Stimulated activated CD8-positive, alpha-beta memory T cell treated with anti-CD3 and anti-CD28 coated beads, Interleukin-7, amount 100 ng/mL, for 1 hour (primary cell): Measurements from ENCODE around the gene KSR1.
"Not testable (repeated sequence)": the region's sequence is repeated elsewhere in the genome, so short reads cannot be mapped to it uniquely, and the experiment has no call there.

ENCODE experiments used
- DNase-seq, 2 donors: peaks; one replicate each; pipeline ENCODE4 v3.0.0-alpha.2; 2020; ENCODE audit warnings: low read depth in 2 of 2

The KSR1 gene

DNA sequence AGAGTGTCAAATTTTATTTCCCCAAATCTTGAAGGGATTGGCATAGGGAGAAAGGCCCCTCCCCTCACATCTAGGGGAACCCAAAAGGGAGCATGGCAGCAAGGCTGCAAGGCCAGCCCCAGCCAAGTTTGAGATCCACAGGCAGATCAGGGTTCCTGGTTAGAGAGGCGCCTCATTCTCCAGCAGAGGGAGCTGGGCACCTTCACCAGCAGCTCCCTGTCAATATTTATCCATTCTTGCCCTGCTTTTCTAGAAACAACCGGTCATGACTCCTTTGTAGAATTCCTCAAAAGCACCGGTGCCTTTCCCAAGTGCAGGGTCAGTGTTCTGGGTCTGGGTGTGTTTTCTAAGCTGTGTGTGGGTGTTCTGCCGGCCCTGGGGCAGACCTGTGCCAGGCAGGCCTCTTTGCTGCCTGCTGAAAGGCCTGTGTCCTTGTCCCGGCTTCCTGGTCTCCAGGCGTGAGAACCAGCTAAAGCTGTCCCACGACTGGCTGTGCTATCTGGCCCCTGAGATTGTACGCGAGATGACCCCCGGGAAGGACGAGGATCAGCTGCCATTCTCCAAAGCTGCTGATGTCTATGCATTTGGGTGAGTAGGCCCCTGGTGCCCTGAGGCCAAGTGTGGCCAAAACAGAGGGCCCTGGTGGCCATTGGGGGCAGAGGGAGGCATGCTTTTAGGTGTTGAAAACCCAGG is 153.5 kb downstream of the KSR1 start:
- DNase-seq = no peak

- DNase-seq = no peak
These were observed 154.0 kb downstream of the KSR1 start for GRCh38 chr17:27610304-27610677.

GRCh38 chr17:27612160-27612770 is 156.0 kb downstream of the KSR1 start:
- no peak for DNase-seq

DNA sequence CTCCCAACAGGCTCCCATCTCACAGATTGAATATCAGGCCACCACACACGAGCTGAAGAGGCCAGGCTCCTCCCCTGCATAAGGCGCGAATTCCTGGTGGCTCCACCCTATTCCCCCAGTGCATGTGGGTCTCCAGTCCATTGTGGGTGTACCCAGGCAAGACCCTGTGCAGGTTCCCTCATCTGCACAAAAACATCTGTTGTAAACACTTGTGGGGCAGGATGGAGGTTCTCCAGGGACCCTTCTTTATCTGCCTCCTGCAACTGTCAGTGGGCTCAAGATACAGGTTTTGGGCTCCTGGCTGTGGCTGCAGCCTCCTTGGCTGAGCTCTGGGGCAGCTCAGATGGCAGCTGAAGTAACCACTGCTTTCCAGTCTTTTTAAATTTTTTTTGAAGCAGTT is 157.2 kb downstream of the KSR1 start:
- no peak for DNase-seq

DNA sequence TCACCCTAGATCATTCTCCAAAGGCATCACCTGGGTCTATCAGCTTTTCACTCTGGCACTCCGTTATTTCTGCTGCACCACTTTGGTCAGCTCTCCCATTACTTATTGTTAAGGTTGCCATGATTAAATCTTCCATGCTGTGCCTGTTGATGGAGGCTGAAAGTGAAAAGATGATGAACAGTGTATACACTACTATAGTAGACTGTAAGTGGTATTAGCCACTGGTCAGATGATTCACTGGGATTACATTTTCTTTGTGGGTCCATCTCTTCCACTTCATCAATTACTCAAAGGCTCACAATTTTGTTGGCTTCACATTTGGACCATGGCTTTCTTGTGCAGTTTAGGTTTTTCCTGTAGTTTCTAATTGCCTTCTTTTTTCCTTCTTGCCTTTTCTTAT is 158.9 kb downstream of the KSR1 start:
- no peak for DNase-seq

- DNase-seq = no peak
These were observed 160.2 kb downstream of the KSR1 start for GRCh38 chr17:27616414-27616813.

- no peak for DNase-seq
These were observed 162.2 kb downstream of the KSR1 start for GRCh38 chr17:27618417-27618816.

GRCh38 chr17:27620721-27621120 is 164.5 kb downstream of the KSR1 start:
- DNase-seq = no peak

GRCh38 chr17:27621536-27621935 is 165.3 kb downstream of the KSR1 start:
- no peak for DNase-seq

- DNase-seq = no peak
These were observed 165.8 kb downstream of the KSR1 start for GRCh38 chr17:27621942-27622559.

DNA sequence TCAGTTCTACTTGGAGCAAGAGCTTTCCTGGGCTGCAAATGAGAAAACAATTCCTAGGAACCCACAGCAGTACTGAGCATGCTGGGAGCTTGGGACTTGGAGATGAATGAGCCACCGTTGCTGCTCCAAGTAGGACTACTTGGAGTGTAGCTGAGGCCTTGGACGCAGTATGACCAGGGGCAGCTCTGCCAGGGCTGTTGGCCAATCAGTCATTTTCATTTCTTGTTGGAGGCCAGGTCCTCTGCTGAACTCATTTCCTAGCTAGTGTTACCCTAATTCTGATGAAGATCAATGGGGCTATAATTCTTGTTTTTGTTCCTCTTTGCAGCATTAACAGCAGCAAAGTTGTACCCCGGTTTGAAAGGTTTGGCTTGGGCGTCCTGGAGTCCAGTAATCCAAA is 166.7 kb downstream of the KSR1 start:
- no peak for DNase-seq

- DNase-seq = no peak
These were observed 167.4 kb downstream of the KSR1 start for GRCh38 chr17:27623614-27624013.

- DNase-seq = no peak
These were observed 168.3 kb downstream of the KSR1 start for GRCh38 chr17:27624539-27624938.

DNA sequence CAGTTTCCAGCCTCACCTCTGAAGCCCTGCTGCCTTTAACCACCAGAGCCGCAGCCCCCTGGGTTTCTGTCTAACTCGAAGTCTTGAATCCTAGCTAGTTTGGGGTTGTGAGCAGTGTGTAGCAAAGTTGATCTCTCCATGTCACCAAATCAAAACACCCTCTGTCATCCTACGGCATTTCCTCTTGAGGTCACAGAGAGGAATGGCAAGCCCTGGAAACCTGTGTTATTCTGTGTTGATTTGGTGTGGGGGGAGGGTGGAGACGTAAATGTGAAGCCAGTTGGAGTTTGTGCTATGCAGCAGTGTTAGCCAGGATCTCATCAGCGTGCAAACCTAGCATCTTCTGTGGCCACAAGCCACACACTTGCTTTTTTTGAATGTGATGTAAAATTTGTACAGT is 169.6 kb downstream of the KSR1 start:
- DNase-seq = no peak

DNA sequence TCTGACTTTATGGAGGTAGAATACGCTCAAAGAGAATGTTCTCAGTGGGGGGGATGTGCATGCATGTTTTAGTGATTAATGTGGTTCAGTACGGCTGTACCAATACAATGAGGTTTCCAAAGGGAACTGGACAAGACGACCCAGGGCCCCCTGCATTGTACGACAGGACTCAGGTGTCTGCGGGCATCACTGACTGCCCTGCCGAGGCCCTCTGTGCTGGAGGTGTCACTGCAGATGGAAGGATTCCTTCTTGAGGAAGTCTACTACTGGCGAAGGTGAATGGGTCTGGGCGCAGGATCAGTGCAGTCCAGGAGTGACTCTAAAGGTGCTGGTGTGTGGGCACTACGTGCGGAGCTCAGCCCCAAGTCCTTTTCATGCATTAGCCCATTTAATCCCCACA is 171.3 kb downstream of the KSR1 start:
- no peak for DNase-seq

- DNase-seq = no peak
These were observed 172.1 kb downstream of the KSR1 start for GRCh38 chr17:27628376-27628775.

DNA sequence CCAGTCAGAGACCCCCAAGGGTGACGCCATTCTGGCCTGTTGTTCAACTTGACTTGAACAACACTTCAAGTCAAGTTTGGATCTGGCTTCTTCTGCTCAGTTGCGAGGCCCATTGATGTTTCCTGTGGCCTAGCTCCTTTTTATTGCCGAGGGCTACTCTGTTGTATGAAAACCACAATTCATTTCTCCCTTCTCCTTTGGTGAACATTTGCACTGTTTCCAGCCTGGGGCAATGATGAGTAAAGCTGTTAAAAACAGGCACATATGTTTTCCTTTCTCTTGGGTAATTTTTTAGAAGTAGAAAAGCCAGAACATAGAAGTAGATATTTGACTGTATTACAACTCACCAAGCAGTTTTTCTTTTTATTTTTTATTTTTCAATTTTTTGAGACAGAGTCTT is 173.0 kb downstream of the KSR1 start:
- DNase-seq = not testable (repeated sequence)

DNA sequence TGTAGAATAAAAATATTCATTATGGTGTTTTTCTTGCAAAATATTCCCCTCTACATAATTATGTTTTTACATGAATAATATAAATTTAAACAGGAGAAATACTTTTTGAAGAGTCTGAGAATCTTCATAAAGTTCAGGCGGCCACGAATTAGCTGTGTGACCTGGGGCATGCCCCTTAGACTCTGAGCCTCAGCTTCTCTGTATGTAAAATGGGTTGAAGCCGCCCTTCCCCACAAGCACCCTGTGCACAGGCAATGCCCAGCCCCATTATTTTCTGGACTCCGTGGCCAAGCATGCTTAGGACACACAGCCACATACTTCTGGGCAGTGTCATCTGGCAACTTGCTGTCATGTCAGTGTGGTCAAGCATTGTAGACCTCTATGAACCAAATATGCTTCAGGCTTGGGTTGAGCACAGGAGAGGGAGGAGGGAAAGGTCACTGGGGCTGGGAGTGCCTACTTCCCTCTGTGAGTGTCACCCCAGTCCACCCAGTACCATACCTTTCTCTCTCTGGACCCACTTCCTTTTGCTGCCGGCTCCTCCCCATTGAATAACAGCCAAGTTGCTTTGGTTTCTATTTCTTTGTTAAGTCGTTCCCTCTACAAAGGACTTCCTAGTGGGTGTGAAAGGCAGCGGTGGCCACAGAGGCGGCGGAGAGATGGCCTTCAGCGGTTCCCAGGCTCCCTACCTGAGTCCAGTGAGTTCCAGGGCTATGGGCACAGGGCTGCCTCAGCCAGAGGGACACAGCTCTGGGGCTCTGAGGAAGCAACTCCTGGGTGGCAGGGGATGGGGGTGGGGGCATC is 174.6 kb downstream of the KSR1 start, which contains the start of gene LGALS9:
LGALS9 (plus strand) TSS at position 582 of the 804 bp plus-strand sequence; CDS start at position 660, 78 bp downstream.
- DNase-seq = peak in 1 of 2 donors; percentile 22

GRCh38 chr17:27631411-27631760 is 175.1 kb downstream of the KSR1 start:
- DNase-seq = no peak

DNA sequence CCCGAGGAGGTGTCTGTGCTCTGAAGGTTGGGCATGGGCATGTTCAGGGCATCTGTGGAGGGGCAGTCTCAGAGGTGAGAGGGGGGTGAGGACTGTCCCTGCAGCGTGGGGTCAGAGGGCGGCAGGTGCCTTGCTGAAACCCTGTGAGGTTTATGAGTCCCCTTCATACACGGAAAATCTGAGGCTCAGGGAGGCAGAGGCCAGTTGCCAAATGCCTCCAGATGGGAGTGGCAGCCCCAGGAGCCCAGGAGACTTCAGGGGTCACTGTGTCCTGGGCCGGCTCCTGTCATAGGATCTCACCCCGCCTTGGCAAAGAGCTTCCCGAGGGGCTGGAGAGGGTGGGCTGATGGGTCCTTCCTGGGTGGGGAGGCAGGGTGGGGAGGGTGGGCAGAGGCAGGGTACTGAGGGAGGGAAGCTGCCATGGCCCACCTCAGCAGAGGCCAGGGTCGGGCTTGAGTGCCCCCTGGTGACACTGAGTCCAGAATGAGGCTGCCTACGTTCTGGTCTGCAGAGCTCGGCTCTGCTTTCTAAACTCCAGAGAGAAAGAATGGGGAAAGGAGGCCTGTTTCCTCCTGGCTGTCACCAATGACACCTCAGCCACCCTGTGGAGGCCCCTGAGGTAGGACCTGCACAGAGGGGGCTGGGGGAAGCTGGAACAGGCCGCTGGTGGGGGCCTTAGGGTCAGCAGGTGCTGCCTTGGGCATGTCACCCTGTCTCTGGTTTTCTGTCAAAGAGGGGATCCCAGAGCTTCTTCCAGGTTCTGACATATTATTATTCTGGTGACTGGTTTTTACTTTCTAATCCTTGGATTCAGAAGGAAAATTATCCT is 175.9 kb downstream of the KSR1 start:
- DNase-seq = no peak

GRCh38 chr17:27632766-27633165 is 176.5 kb downstream of the KSR1 start:
- not testable (repeated sequence) for DNase-seq
